Esophagus (tissue), 2 donors: Measurements from ENCODE around the gene RAB3GAP2. TPM values are rescaled to one million over a fixed set of nuclear protein-coding genes. Genes with fewer than 3 reads are reported as not detected.

ENCODE experiments used
- H3K27ac ChIP-seq, 2 donors: one replicate each; pipeline ENCODE4 v1.5.1; 2013; ENCODE audit warnings: low read depth in 2 of 2, mild to moderate bottlenecking in 2 of 2, inconsistent platforms in 1 of 2, low read length in 1 of 2, moderate library complexity in 1 of 2
- H3K27me3 ChIP-seq, 2 donors: one replicate each; pipeline ENCODE4 v1.6.1; 2013; ENCODE audit warnings: low read length in 2 of 2, control low read depth in 1 of 2, mild to moderate bottlenecking in 1 of 2; ENCODE audit not compliant: insufficient read depth in 2 of 2, control insufficient read depth in 1 of 2
- H3K36me3 ChIP-seq, 2 donors: one replicate each; pipeline ENCODE4 v1.6.1; 2013; ENCODE audit warnings: low read length in 1 of 2; ENCODE audit not compliant: control insufficient read depth in 2 of 2, insufficient read depth in 2 of 2
- H3K4me1 ChIP-seq, 2 donors: one replicate each; pipeline ENCODE4 v1.6.1; 2013; ENCODE audit warnings: low read length in 1 of 2; ENCODE audit not compliant: control insufficient read depth in 2 of 2, insufficient read depth in 2 of 2
- H3K4me3 ChIP-seq, 2 donors: one replicate each; pipeline ENCODE4 v1.5.1; 2013; ENCODE audit warnings: low read length in 2 of 2, mild to moderate bottlenecking in 2 of 2, low read depth in 1 of 2, moderate library complexity in 1 of 2
- H3K9me3 ChIP-seq, 2 donors: one replicate each; pipeline ENCODE4 v1.6.1; 2013; ENCODE audit warnings: mild to moderate bottlenecking in 2 of 2, low read depth in 1 of 2, low read length in 1 of 2, moderate library complexity in 1 of 2; ENCODE audit not compliant: control insufficient read depth in 2 of 2, insufficient read depth in 1 of 2
- whole genome bisulfite sequencing, 2 donors: extraction: QIAGEN DNeasy Blood & Tissue Kit; methylation state at CpG; one replicate each; pipeline ENCODE4 v1.1.7; 2013; 5-methylcytosine and 5-hydroxymethylcytosine counted together
- polyA plus RNA-seq, 2 donors: library from polyadenylated mRNA; stranded (reverse); fragments of 200-250 nt; gene quantifications; one replicate each; pipeline ENCODE4 v1.2.3, GENCODE V29; 2013
- donor health status: healthy with polysubstance abuse.
- donor health status: Bipolar disorder and iron deficiency.

RAB3GAP2 gene
- polyA plus RNA-seq, 2 donors = 5.7 to 6.1 TPM

DNA sequence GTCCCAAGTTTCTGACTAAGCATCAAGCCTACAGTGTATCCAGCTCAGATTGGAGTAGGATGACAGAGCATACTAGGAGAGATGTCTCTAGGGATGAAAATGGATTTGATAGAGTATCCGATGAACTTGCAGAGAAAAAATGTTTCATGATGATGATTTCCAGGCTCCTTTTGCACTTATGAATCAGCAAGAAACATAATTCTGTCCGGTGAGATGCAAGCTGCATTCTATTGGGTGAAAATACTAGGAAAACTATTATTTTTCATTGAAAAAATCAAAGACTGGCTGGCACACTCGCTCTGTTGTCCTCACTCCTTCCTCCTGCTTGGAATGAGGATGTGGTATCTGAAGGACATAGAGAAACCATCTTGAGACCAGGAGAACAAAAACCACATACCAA, 35.4 kb upstream of the RAB3GAP2 start:
- H3K9me3 ChIP-seq = no peaks in the 10 kb centered on the region
- 86 to 90% methylated on average over 3 of the region's 3 CpGs for WGBS, 2 donors
- no peak overlapping the region for H3K4me3 ChIP-seq
- no peaks in the 10 kb centered on the region for H3K36me3 ChIP-seq
- no peaks in the 10 kb centered on the region for H3K4me1 ChIP-seq
- H3K27ac ChIP-seq = no peak overlapping the region
- no peaks in the 10 kb centered on the region for H3K27me3 ChIP-seq

DNA sequence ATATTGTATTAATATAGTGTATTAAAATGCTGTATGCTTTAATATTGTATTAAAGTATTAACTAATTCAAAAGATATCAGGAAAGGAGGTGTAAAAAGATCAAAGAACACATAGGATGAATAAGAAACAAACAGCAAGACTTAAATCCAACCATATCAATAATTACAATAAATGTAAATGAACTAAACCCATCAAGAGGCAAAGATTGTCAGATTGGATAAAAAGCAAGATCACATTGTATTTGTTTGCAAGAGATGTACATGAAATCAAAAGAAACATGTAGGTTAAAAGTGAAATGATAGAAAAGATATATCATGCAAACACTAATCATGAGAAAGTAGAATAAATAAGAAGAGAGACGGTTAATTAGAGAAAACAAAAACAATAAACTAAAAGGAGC, 34.1 kb upstream of the RAB3GAP2 start:
- H3K36me3 ChIP-seq = no peaks in the 10 kb centered on the region
- 94 to 96% methylated on average over 1 of the region's 1 CpG for WGBS, 2 donors

GRCh38 chr1:220303871-220304270, 31.6 kb upstream of the RAB3GAP2 start:
- Histone ChIP-seq H3K27ac (no peak overlapping the region), H3K9me3 (no peaks in the 10 kb centered on the region), H3K4me1 (no peaks in the 10 kb centered on the region), H3K4me3 (no peak overlapping the region), H3K36me3 (no peaks in the 10 kb centered on the region), H3K27me3 (no peaks in the 10 kb centered on the region)
- WGBS, 2 donors = 82 to 87% methylated on average over 4 of the region's 4 CpGs

More for the DNA sequence above, 34.1 kb upstream of the RAB3GAP2 start:
- Histone ChIP-seq H3K9me3 (no peaks in the 10 kb centered on the region), H3K27ac (no peak overlapping the region), H3K4me3 (no peak overlapping the region), H3K4me1 (no peaks in the 10 kb centered on the region), H3K27me3 (no peaks in the 10 kb centered on the region)

- no peak overlapping the region for H3K27ac ChIP-seq
- no peaks in the 10 kb centered on the region for H3K4me1 ChIP-seq
- no peaks in the 10 kb centered on the region for H3K36me3 ChIP-seq
- 41 to 45% methylated on average over 2 of the region's 2 CpGs for whole genome bisulfite sequencing, 2 donors
- H3K9me3 ChIP-seq = no peaks in the 10 kb centered on the region
- H3K27me3 ChIP-seq = no peaks in the 10 kb centered on the region
- H3K4me3 ChIP-seq = no peak overlapping the region
These were observed 29.4 kb upstream of the RAB3GAP2 start for GRCh38 chr1:220301630-220302029.

DNA sequence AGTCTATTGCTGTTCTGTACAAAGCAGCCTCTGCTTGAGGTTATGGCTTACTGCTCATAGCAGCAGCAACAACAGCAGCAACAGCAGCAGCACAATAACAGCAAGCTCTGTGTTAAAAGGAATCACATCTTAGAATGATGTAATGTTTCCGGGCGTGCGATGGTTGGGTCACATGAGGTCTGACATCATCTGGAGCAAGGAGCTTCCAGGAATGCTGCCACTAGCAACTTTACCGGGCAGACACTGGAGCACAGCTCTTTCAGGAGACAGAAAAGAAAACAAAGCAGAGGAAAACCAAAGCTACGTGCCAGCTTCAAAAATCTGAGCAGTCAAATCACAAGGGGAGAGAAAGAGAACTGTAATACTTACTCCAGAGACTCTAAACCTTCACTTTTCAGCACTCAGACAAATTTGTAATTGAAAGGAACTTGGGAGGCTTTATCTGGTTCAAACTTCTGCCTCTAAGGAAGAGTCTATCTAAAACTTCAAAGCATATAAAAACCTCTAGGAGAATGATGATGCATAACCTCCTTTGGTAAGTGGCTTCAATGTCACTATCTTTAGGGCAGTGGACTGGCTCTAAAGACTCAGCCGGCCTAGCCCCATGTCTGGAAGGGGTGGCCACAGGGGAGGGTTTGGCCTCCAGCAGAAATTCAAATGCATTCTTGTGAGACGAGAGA, 28.3 kb upstream of the RAB3GAP2 start:
- Histone ChIP-seq H3K4me1 (no peaks in the 10 kb centered on the region), H3K4me3 (no peak overlapping the region), H3K9me3 (no peaks in the 10 kb centered on the region), H3K36me3 (no peaks in the 10 kb centered on the region), H3K27ac (peak overlapping the region; percentile 23 to 63), H3K27me3 (no peaks in the 10 kb centered on the region)
- 32 to 42% methylated on average over 7 of the region's 7 CpGs for WGBS, 2 donors

DNA sequence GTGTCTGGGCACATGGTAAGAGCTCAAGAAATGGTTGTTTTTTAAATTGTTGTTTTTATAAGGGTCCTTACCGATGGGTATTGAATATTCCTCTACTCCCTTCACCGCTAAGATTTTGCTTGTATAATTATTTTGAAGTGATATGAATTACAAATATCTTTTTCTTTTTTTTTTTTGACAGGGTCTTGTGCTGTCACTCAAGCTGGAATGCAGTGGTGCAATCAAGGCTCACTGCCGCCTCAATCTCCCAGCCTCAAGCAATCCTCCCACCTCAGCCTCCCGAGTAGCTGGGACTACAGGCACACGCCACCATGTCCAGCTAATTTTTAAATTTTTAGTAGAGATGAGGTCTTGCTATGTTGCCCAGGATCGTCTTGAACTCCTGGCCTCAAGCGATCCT, 27.1 kb upstream of the RAB3GAP2 start:
- 97 to 98% methylated on average over 7 of the region's 7 CpGs for WGBS, 2 donors
- Histone ChIP-seq H3K27ac (no peak overlapping the region), H3K36me3 (no peaks in the 10 kb centered on the region), H3K27me3 (no peaks in the 10 kb centered on the region), H3K4me1 (no peaks in the 10 kb centered on the region), H3K4me3 (no peak overlapping the region), H3K9me3 (no peaks in the 10 kb centered on the region)

DNA sequence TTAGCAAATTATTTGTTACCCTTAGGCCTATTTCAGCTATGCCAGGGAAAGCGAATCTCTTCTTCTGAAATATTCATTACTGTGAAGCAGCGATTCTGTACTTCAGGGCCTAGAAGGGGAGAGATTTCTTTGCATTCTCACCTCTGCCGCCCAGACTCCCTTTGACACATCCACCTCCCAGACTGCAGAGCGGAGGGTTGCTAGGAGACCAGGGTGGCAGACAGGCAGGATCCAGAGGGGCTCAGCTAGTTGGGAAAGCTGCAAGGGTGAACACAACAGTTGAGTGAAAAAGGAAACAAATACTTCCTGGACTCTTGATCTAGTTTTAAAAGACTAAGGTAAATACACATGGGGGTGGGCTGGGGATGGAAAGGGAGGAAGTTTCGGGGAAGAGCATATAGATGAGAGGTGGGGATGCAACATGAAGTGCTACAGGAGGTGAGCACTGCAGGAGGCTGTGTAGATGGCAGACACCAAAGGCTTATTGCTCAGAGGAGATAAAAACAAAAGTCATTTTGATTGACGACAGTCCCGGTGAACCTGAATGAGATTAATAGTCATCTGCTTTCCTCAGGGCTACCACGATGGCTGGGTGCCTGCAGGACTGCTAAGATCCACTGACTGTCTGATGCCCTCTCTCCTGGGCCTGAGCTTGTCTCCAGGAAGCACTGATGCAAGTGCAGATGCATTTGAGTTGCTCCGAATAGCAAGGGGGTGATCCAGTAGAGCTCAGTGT, 26.4 kb upstream of the RAB3GAP2 start:
- no peaks in the 10 kb centered on the region for H3K27me3 ChIP-seq
- H3K4me1 ChIP-seq = no peaks in the 10 kb centered on the region
- WGBS, 2 donors = 67 to 78% methylated on average over 9 of the region's 9 CpGs
- H3K27ac ChIP-seq = no peak overlapping the region
- no peaks in the 10 kb centered on the region for H3K36me3 ChIP-seq
- H3K4me3 ChIP-seq = no peak overlapping the region
- no peaks in the 10 kb centered on the region for H3K9me3 ChIP-seq

GRCh38 chr1:220296981-220297380, 24.7 kb upstream of the RAB3GAP2 start:
- Histone ChIP-seq H3K4me3 (no peak overlapping the region), H3K27me3 (no peaks in the 10 kb centered on the region), H3K27ac (no peak overlapping the region), H3K36me3 (no peaks in the 10 kb centered on the region), H3K9me3 (no peaks in the 10 kb centered on the region), H3K4me1 (no peaks in the 10 kb centered on the region)
- WGBS, 2 donors = 73 to 84% methylated on average over 1 of the region's 1 CpG

- Histone ChIP-seq H3K27me3 (no peaks in the 10 kb centered on the region), H3K4me1 (no peaks in the 10 kb centered on the region), H3K4me3 (no peak overlapping the region), H3K36me3 (no peaks in the 10 kb centered on the region), H3K27ac (no peak overlapping the region), H3K9me3 (no peaks in the 10 kb centered on the region)
- WGBS, 2 donors = 92 to 93% methylated on average over 4 of the region's 4 CpGs
These were observed 22.6 kb upstream of the RAB3GAP2 start for GRCh38 chr1:220294846-220295301.

- Histone ChIP-seq H3K36me3 (no peaks in the 10 kb centered on the region), H3K9me3 (no peaks in the 10 kb centered on the region)
These were observed 19.3 kb upstream of the RAB3GAP2 start for GRCh38 chr1:220291580-220291979.

More at GRCh38 chr1:220291580-220291979, 19.3 kb upstream of the RAB3GAP2 start:
- no peaks in the 10 kb centered on the region for H3K4me1 ChIP-seq
- no peak overlapping the region for H3K4me3 ChIP-seq
- no peak overlapping the region for H3K27ac ChIP-seq
- H3K27me3 ChIP-seq = no peaks in the 10 kb centered on the region
